ENCODE results near the gene COPZ2.
"Not testable (repeated sequence)": the region's sequence is repeated elsewhere in the genome, so short reads cannot be mapped to it uniquely, and the experiment has no call there.

Gene COPZ2, protein sequence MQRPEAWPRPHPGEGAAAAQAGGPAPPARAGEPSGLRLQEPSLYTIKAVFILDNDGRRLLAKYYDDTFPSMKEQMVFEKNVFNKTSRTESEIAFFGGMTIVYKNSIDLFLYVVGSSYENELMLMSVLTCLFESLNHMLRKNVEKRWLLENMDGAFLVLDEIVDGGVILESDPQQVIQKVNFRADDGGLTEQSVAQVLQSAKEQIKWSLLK

DNA sequence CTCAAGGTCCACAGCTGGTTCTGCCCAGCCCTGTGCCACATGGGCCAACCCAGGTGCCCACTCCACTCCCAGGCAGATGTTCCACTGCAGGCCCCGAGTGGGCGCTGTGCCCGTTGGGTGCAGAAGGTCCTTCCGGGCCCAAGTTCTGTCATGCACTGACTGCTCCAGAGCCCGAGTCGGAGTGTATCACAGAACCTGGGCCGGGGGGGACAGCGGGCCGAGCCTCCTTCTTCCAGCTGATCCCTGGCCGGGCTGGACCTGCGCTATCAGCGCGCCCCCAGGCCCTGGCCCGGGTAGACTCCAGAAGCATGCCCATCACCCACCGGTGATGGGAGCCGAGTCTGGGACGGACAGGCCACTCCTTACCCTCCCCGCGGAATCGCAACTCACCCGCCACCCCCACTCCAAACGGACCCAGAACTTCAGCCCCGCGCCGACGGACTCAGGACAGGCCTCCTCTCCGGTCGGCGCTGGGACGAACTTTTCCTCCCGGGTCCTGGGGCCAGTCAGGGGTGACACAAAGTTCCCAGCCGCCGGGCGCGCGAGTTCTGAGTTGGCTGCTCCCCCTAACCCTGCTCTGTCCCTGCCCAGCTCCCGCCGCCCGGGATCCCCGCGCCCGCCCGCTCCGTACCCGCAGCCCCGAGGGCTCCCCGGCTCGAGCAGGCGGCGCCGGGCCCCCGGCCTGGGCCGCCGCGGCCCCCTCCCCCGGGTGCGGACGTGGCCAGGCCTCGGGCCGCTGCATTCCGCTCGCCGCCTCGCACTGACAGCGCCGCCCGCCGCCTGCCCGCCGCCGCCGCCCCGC, at the start of gene COPZ2:
COPZ2 (minus strand) TSS at position 762 of the 802 bp plus-strand sequence; CDS start at position 742, 20 bp downstream.
- DNase-seq (ENCODE audit: low read depth in 2 of 2) = peak in 1 of 2 donors; percentile 49

DNA sequence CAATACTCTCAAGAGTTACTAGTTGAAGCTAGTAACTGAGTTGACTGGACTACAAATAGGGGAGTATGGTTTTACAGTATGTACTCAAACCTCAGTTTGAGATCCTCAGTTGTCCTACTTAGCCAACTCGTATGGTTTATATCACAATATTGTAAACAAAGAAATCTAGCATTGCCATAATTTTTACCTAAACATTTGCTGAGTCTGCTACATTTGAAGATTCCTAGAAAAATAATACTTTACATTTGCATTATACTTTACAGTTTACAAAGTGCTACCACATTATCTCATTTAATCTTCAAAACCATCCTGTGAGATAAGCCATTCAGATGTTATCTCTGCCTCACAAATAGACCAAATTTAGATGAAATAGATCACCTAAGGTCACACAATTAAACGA, 47.3 kb upstream of the COPZ2 start:
- DNase-seq (ENCODE audit: low read depth in 2 of 2) = no peak

- no peak for DNase-seq (ENCODE audit: low read depth in 2 of 2)
These were observed 44.3 kb upstream of the COPZ2 start for GRCh38 chr17:48081858-48082257.

GRCh38 chr17:48077152-48077551, 39.6 kb upstream of the COPZ2 start:
- DNase-seq (ENCODE audit: low read depth in 2 of 2) = not testable (repeated sequence)

- peak; percentile 23 to 67 for DNase-seq (ENCODE audit: low read depth in 2 of 2)
These were observed 36.9 kb upstream of the COPZ2 start for GRCh38 chr17:48074322-48075081.

DNA sequence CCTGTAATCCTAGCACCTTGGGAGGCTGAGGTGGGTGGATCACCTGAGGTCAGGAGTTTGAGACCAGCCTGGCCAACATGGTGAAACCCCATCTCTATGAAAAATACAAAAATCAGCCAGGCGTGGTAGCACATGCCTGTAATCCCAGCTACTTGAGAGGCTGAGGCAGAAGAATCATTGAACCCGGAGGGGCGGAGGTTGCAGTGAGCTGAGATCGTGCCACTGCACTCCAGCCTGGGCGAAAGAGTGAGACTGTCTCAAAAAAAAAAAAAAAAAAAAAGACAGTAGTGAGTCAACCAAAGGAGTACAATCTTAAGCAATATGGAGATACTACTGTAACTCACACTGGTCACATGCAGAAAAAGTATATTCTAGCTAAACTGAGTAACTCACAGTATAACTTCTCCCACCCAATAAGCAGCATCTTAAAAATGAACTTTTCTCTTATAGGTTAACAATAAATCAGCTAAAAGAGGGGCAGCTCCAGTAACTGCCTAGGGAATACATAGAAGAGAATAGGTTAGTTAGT, 36.0 kb upstream of the COPZ2 start:
- DNase-seq (ENCODE audit: low read depth in 2 of 2) = not testable (repeated sequence)

DNA sequence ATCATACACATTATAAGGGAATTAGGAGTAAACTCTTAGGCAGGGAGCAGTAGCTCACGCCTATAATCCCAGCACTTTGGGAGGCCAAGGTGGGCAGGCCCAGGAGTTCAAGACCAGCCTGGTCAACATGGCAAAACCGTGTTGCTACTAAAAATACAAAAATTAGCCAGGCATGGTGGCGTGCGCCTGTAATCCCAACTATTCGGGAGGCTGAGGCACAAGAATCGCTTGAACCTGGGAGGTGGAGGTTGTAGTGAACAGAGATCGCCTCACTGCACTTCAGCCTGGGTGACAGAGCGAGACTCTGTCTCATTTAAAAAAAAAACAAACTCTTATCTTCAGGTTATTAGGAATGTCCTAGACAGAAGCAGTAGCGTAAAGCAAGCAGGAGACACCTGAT, 35.2 kb upstream of the COPZ2 start:
- DNase-seq (ENCODE audit: low read depth in 2 of 2) = not testable (repeated sequence)

- DNase-seq (ENCODE audit: low read depth in 2 of 2) = no peak
These were observed 34.1 kb upstream of the COPZ2 start for GRCh38 chr17:48071654-48072053.

GRCh38 chr17:48070195-48070594, 32.6 kb upstream of the COPZ2 start:
- no peak for DNase-seq (ENCODE audit: low read depth in 2 of 2)

DNA sequence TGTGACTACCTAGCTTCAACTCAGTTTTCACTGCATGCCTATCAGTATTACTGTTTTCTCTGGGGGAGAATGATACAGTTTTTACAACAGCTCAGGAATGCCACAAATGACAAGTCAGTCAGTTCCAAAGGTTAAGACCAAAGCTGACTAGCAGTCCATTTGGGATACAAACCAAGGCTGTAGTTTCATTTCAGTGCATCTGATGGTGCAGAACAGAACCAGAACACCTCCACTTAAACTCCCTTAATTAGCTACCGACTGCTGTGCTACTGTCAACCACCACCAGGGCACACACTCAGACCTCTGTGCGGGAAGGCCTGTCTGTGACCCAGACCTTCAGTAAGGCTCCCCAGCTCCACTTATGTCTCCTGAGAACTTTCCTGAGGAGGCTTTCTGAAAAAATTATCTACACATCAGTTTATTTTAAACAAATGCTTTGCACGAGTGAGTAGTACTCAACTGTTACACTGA, 30.9 kb upstream of the COPZ2 start:
- DNase-seq (ENCODE audit: low read depth in 2 of 2) = no peak

DNA sequence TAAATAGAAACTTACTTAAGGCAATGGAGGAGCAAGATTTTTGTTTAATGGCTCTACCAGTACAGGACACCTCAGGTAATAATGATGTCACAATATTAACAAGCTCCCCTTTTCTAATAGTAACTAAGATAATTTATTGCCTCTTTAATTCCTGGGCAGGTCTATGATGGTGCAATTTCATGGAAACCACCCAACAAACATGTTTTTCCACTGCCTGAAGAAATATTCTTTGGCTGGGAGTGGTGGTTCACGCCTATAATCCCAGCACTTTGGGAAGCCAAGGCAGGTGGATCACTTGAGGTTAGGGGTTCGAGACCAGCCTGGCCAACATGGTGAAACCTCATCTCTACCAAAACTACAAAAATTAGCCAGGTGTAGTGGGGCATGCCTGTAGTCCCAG, 30.2 kb upstream of the COPZ2 start:
- DNase-seq (ENCODE audit: low read depth in 2 of 2) = not testable (repeated sequence)

DNA sequence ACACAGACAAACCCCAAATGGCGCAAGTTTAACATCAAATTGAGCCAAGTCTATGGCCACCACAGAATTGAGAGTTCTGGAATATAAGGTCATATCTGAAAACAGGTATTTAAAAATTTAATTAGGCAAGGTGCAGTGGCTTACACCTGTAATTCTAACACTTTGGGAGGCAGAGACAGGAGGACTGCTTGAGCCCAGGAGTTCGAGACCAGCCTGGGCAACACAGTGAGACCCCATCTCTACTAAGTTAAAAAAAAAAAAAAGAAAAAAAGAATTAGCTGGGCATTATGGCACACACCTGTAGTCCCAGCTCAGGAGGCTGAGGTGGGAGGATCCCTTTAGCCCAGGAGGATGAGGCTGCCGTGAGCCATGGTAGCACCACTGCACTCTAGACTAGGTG, 29.6 kb upstream of the COPZ2 start:
- DNase-seq (ENCODE audit: low read depth in 2 of 2) = no peak

- no peak for DNase-seq (ENCODE audit: low read depth in 2 of 2)
These were observed 29.1 kb upstream of the COPZ2 start for GRCh38 chr17:48066656-48067055.

GRCh38 chr17:48066192-48066591, 28.6 kb upstream of the COPZ2 start:
- no peak for DNase-seq (ENCODE audit: low read depth in 2 of 2)

DNA sequence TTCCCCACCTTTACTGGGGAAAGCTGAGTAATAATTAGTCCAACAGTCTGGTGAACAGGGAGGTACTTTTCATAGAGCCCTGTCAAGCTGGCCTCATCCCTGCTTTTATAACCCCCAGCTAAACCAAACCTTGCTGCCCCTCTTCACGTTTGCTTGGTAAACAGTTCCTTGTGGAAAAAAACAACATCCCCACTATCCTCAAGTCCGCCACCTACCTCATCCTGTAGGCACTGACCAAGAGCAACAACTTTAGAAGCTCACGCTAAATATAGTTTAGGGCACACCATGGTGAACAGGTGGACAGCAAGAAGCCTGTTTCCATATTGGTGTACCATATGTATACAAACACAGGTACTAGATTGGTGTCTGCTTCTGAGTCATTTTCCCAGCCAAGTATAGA, 27.0 kb upstream of the COPZ2 start:
- no peak for DNase-seq (ENCODE audit: low read depth in 2 of 2)

DNA sequence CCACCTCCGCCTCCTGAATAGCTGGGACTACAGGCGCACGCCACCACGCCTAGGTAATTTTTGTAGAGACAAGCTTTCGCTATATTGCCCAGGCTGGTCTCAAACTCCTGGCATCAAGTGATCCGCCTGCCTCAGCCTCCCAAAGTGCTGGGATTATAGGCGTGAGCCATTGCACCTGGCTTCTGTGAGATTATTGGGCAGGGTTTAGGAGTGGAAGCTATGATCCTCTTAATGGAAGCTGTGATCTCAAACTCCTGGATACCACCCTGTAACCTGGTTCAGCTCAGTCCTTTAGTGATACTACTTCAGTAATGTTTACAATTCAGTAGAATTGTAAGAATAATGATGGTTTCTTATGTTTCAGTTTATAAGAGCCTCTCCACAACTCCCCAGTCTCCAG, 24.7 kb upstream of the COPZ2 start:
- DNase-seq (ENCODE audit: low read depth in 2 of 2) = no peak

DNA sequence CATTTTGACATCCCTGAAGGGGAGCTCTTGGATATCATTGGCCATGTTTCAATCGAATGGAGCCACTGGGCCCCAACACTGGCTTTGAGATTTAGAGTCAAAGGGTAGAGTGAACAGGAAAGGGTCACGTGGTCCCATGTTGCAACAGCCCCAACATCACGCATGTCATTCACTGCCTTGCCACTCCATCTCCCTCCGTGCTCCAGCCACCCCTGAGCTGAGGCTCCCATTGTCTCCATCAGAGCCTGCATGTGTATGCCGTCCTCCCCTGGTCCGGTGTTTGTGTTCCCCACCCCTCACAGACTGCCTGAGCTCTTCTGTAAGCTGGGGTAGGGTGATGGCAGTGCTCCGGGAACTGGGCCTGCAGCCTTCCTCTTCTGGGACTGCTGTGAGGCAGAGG, 22.7 kb upstream of the COPZ2 start:
- no peak for DNase-seq (ENCODE audit: low read depth in 2 of 2)

- DNase-seq (ENCODE audit: low read depth in 2 of 2) = no peak
These were observed 21.6 kb upstream of the COPZ2 start for GRCh38 chr17:48059125-48059668.

DNA sequence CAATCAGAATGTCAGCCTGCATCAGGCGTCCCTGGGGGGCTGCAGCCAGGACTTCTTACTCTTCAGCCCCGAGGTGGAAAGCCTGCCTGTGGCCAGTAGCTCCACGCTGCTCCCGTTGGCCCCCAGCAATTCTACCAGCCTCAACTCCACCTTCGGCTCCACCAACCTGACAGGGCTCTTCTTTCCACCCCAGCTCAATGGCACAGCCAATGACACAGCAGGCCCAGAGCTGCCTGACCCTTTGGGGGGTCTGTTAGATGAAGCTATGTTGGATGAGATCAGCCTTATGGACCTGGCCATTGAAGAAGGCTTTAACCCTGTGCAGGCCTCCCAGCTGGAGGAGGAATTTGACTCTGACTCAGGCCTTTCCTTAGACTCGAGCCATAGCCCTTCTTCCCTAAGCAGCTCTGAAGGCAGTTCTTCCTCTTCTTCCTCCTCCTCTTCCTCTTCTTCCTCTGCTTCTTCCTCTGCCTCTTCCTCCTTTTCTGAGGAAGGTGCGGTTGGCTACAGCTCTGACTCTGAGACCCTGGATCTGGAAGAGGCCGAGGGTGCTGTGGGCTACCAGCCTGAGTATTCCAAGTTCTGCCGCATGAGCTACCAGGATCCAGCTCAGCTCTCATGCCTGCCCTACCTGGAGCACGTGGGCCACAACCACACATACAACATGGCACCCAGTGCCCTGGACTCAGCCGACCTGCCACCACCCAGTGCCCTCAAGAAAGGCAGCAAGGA, 21.0 kb upstream of the COPZ2 start:
- no peak for DNase-seq (ENCODE audit: low read depth in 2 of 2)

DNA sequence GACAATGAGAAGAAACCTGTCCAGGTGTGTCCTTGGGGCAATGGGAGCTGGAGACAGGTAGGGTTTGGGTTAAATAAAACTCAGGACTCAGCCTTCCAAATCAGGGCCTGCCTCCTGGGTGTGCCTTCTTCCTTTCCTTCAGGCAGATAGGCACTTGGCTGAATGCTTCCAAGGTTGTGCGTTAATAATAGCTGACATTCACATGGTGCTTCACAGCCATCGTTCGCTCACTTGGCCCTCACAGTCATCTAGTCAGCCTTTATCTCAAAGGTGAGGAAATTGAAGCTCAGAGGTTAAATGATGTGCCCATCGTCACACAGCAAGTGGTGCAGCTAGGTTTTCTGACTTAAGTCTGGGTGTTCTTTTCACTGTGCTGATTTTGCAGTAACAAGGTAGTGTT, 20.0 kb upstream of the COPZ2 start:
- DNase-seq (ENCODE audit: low read depth in 2 of 2) = no peak

DNA sequence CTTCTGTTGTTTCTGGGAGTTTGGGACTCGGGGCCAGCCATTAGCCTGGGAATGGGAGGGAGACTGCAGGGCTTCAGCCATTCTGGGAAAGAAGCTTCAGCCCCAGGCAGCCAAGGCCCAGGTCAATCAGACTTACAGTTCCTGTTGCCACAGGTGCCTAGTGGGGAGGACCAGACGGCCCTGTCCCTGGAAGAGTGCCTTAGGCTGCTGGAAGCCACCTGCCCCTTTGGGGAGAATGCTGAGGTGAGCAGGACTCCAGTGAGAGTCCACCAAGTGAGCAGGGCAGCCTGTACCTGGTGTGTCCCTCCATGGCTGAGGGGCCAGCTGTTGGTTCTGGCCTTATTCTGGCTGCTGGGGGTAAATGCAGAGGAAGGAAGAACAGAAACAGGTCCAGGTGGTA, 19.3 kb upstream of the COPZ2 start:
- DNase-seq (ENCODE audit: low read depth in 2 of 2) = no peak
